AG04449 (cell line): ENCODE measurements around the gene DCAF6.

Experiments
- CTCF ChIA-PET: fragments of 350-600 bp; formaldehyde crosslinking; extraction: SDS; loops from one replicate; lab custom pipeline; 2021; ENCODE audit warnings: antibody characterized with exemption; lab: Yijun Ruan, JAX
- POLR2A ChIA-PET: fragments of 400-600, 350-600 bp; formaldehyde crosslinking; extraction: SDS; loops from one replicate; lab custom pipeline; 2020; ENCODE audit warnings: antibody characterized with exemption, inconsistent platforms; lab: Yijun Ruan, JAX
- DNase-seq: peaks from one replicate; pipeline ENCODE4 v3.0.0-alpha.2; 2010; ENCODE audit warnings: low read depth, low spot score
- H3K4me3 ChIP-seq: 2 replicates; pipeline ENCODE4 v1.5.1; 2011; ENCODE audit warnings: low read depth, mild to moderate bottlenecking, control low read depth, low read length
- CTCF ChIP-seq: IDR thresholded peaks from one replicate; pipeline ENCODE4 v1.5.1; 2011; ENCODE audit warnings: mild to moderate bottlenecking, moderate library complexity, low read length, control low read depth, inconsistent platforms; ENCODE audit not compliant: insufficient read depth; ENCODE audit errors: missing control alignments

Gene DCAF6

GRCh38 chr1:168087696-168088095 lies 151.2 kb downstream of the DCAF6 start:
- no peak overlapping the region for H3K4me3 ChIP-seq
- ChIA-PET POLR2A (no interaction called here), CTCF (interaction anchor here (0.8 to 9.0 kb wide), 5 partner anchors 11 to 241 kb away, joined by 3 to 237 read pairs (median 3); no protein-coding TSS in a partner anchor)
- TF ChIP-seq CTCF = no peak
- DNase-seq = no peak

GRCh38 chr1:168088511-168089325 lies 152.2 kb downstream of the DCAF6 start:
- no peak for DNase-seq
- ChIA-PET CTCF (interaction anchor here (0.8 to 9.0 kb wide), 4 partner anchors 10 to 240 kb away, joined by 3 to 237 read pairs (median 18); no protein-coding TSS in a partner anchor), POLR2A (no interaction called here)
- no peak for TF ChIP-seq CTCF
- H3K4me3 ChIP-seq = no peak overlapping the region

- no peak for DNase-seq
- TF ChIP-seq CTCF = no peak
- POLR2A ChIA-PET = no interaction called here
- CTCF ChIA-PET = interaction anchor here (1.5 to 18.3 kb wide), 3 partner anchors 5 to 57 kb away, joined by 3 to 237 read pairs (median 34); no protein-coding TSS in a partner anchor
- no peak overlapping the region for H3K4me3 ChIP-seq
Observed at GRCh38 chr1:168089326-168089978, 153.0 kb downstream of the DCAF6 start.

- CTCF ChIA-PET = interaction anchor here (7.3 to 18.3 kb wide), 2 partner anchors 6 to 57 kb away, joined by 34 to 237 read pairs; no protein-coding TSS in a partner anchor
Observed at GRCh38 chr1:168089979-168090337, 153.5 kb downstream of the DCAF6 start.

GRCh38 chr1:168090395-168090794 lies 153.9 kb downstream of the DCAF6 start:
- ChIA-PET POLR2A (no interaction called here), CTCF (interaction anchor here (7.3 to 18.3 kb wide), 2 partner anchors 6 to 56 kb away, joined by 34 to 237 read pairs; no protein-coding TSS in a partner anchor)
- no peak for DNase-seq
- H3K4me3 ChIP-seq = no peak overlapping the region
- no peak for TF ChIP-seq CTCF

More at GRCh38 chr1:168089979-168090337, 153.5 kb downstream of the DCAF6 start:
- no peak for TF ChIP-seq CTCF
- no peak overlapping the region for H3K4me3 ChIP-seq
- POLR2A ChIA-PET = no interaction called here
- no peak for DNase-seq

GRCh38 chr1:168091063-168091462 lies 154.6 kb downstream of the DCAF6 start:
- ChIA-PET CTCF (interaction anchor here (1.2 to 18.3 kb wide), 3 partner anchors 7 to 55 kb away, joined by 3 to 237 read pairs (median 4); no protein-coding TSS in a partner anchor), POLR2A (interaction anchor here (1.1 kb wide), 1 partner anchor 11 kb away, joined by 3 read pairs; no protein-coding TSS in a partner anchor)
- no peak overlapping the region for H3K4me3 ChIP-seq
- no peak for DNase-seq
- TF ChIP-seq CTCF = no peak
